ENCODE results near the gene LDLRAD2.
"Not testable (repeated sequence)": the region's sequence is repeated elsewhere in the genome, so short reads cannot be mapped to it uniquely, and the experiment has no call there.

Gene LDLRAD2

GRCh38 chr1:21824926-21825325, 12.9 kb downstream of the LDLRAD2 start:
- no peak for DNase-seq

DNA sequence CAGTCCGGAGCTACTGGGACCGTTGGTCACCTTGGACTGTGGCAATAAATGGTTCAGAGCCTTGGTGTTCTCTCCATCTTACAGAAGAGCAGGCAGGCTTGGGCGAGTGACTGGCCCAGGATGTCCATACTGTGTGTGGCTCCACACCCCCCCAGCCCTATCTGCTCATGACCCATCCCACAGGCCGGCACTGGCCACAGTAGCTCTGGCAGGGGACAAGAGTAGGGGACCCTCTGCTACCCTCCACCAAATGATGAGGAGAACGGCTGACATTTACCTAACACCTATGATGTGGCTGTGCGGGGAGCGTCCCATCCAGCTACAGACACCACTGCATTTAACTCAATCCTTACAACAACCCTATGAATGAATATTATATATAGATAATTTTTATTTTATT, 13.3 kb downstream of the LDLRAD2 start:
- DNase-seq, result no peak

- not testable (repeated sequence) for DNase-seq
Measured at GRCh38 chr1:21826694-21827093, 14.6 kb downstream of the LDLRAD2 start.

GRCh38 chr1:21827141-21827679, 15.1 kb downstream of the LDLRAD2 start:
- DNase-seq, result no peak

DNA sequence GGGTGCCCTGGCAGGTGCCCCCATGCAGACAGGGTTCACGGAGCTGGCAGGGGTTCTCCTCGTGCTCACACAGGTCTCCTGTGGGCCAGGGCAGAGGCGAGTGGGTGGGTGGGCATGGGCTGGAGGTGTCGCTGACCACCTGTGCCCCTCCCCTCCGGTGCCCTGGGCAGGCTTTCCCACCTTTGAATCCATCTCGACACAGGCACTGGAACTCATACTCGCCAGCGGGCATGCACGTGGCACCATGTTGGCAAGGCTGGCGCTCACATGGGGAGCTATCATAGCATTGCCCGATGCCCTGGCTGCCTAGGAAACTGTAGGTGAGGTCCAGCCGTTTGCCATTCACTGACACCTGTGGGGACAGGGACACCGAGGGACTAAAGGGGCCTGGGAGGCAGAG, 16.0 kb downstream of the LDLRAD2 start:
- DNase-seq, result no peak

DNA sequence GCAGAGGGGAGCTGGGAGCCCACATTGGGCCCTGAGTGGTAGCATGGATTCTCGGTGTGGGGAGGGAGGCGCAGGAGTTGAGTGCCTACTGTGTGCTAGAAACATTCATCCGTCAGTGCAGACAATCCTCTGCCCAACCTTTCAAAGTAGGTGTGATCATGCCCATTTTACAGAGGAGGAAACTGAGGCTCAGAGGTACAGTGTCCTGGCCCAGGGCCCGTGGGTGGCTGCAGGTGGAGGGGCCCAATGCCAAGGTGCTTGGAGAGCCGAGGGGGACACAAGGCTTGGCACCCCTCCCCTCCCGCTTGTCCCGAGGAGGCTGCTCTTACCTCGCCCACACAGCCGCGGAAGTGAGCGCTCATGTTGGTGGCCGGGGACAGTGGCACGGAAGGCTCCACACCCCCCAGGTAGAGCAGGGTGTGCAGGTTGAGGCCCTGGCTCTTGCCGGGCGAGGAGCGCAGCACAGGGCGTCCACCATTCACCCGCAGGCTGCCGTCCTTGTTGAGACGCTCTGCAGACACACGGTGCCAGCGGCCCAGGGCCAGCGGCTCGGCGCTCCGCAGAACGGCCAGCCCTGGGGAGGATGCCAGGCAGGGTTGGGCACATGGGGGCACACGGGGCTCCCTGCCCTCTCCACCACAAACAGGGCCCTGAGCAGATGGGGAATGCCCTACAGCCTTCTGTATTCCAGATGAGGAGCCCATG, 16.6 kb downstream of the LDLRAD2 start:
- no peak for DNase-seq

DNA sequence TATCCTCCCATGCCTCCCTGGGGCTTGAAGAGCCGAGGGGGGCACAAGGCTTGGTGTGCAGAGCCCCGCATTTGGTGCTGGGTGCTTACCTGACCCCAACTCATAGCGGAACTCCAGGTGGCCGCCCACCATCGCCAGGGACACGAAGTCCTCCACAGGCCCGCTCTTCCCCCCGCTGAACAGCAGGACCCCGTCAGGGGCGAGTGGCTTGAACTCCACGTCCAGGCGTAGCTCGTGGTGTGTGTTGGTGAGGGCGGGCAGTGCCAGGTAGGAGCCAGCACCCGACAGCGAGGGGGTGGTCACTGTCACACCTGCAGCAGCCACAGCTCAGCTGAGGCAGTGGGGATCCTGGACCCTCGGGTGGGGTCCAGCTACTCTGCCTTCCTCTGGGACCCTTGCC, 17.2 kb downstream of the LDLRAD2 start:
- DNase-seq, result no peak

DNA sequence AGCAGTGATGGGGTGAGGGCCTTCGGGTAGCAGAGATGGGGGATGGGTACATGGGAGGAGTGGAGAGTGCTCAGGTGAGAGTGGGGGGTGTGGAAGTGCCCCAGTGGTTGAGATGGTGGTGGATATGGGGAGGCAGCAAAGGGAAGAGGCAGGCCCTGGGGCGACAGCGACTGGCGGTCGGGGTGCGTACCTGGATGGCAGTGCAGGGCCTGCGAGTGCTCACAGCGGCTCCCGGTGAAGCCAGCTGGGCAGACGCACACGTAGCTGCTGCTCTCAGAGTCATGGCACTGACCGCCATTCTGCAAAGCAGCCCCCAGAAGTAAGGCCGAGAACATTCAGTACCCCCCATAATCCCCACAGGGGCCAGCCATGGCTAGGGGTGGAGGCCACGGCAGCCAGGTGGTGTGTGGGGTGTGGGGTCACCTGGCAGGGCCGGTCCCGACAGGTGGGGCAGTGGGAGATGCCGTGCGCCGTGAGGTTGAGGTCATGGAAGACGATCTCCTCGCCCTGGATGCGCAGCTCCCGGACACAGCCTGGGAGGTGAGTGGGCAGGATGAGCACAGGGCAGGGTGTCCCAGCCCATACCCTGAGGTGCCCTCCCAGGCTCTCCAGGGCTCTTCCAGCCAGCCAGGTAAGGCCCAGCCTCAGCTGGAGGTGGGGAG, 18.9 kb downstream of the LDLRAD2 start:
- no peak for DNase-seq

- no peak for DNase-seq
Measured at GRCh38 chr1:21831454-21831970, 19.4 kb downstream of the LDLRAD2 start.

- no peak for DNase-seq
Measured at GRCh38 chr1:21833392-21833976, 21.4 kb downstream of the LDLRAD2 start.

DNA sequence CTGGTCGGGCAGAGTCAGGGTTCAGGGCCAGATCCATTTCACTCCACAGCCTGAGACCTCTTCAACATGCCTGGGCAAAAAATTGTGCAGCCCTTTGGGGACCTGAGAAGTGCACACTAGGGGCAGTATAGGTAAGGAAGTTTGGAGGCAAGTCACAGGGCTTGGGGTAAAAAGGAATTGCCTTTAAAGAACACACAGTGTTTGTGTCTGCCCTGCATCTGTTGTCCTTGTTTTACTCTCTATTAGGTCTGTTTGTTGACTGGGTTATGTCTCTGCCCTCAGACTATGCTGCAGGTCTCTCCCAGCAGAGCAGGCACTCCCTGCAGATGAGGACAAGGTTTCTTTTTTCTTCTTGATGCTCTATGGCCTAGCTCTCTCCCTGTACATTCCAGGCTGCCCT, 22.0 kb downstream of the LDLRAD2 start:
- DNase-seq, result no peak

GRCh38 chr1:21834666-21835065, 22.6 kb downstream of the LDLRAD2 start:
- DNase-seq, result no peak

DNA sequence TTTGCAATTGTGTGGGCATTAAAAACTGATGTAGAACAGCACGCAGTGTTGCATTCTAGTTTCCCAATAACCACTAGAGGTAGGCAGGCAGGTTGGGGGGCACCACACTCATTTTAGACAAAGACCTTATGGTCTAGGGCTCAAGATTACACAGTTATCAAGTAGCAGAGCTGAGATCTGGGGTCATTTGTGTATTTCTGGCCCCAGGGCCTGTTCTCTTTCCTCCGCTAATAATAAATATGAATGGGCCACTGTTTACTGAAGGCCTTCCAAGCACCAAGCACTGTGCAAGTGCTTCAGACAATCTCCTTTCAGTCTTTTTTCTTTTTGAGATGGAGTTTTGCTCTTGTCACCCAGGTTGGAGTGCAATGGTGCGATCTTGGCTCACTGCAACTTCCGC, 23.9 kb downstream of the LDLRAD2 start:
- no peak for DNase-seq

GRCh38 chr1:21836729-21837128, 24.7 kb downstream of the LDLRAD2 start:
- no peak for DNase-seq

GRCh38 chr1:21837476-21837875, 25.4 kb downstream of the LDLRAD2 start:
- no peak for DNase-seq

- no peak for DNase-seq
Measured at GRCh38 chr1:21838359-21839157, 26.5 kb downstream of the LDLRAD2 start.

DNA sequence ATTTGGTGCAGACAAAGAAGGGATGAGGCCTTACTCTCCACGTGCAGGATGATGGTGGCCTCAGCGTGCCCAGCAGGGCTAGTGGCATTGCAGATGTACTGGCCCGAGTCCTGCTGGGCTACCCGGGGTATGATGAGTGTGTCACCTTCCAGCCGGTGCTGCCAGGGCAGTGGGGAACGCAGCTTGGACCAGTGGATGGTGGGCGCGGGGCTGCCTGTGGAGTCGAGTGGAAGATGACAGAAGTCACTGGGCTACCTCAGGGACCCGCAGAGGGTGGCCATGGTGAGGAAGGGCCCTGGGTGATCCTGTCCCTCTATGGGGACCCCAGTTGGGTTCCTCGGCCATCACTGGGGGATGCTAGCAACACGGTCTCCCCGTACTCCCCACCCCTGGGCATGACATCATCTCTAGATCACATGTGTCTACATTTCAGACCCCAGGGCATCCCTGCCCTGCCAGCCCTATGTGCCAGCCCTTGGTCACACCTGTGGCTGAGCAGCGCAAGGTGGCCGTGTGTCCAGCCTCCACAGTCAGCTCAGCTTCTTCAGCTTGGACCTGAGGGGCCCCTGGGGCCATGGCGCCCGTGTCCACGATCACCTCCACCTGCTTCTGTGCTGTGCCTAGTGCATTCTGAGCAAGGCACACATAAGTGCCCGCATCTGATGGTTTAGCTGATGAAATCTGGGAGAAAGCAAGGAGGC, 27.4 kb downstream of the LDLRAD2 start:
- no peak for DNase-seq

GRCh38 chr1:21840981-21841380, 28.9 kb downstream of the LDLRAD2 start:
- DNase-seq, result no peak

DNA sequence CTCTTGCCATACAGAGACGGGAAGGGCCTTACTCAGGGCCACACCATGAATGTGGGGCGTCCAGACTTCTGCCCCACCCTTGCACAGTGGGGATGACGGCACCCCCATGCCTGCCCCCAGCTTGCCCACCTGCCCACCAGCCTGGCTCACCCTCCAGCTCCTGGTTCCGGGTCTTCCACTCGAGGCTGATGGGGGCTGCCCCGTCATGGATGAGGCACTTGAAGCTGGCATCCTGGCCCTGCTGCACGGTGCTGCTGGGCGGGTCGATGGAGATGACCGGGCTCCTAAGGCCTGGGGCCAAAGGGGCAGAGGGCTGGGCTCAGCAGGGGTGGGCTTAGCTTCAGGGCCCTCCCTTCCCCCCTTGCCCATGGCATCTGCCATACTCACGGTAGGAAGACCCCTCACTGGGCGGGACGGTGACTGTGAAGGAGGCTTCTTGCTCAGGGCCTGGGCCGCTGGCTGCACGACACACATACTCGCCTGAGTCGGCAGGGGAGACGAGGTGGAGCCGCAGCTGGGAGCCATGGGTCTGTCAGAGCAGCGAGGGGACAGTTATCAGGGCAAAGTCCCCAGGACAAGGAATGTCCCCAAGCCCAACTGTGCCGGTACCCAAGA, 29.9 kb downstream of the LDLRAD2 start:
- no peak for DNase-seq

GRCh38 chr1:21842606-21843162, 30.6 kb downstream of the LDLRAD2 start:
- no peak for DNase-seq

DNA sequence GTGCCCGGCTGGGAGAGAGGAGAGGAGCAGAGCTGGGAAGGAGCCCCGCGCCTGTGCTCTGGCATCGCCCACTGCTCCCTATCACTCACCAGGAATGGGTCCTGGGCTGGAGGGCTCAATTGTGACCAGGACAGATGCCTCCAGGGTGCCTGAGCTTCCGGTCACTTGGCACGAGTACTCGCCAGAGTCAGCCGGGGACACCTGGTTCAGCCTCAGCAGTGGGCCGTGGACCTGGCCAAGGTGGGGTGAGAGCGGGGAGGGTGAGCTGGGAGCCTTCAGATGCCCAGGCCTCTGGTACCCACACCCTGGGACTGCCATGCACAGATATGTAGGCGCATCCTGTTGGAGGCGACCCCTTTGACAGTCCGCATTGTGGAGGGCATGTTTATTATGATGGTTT, 31.1 kb downstream of the LDLRAD2 start:
- no peak for DNase-seq

DNA sequence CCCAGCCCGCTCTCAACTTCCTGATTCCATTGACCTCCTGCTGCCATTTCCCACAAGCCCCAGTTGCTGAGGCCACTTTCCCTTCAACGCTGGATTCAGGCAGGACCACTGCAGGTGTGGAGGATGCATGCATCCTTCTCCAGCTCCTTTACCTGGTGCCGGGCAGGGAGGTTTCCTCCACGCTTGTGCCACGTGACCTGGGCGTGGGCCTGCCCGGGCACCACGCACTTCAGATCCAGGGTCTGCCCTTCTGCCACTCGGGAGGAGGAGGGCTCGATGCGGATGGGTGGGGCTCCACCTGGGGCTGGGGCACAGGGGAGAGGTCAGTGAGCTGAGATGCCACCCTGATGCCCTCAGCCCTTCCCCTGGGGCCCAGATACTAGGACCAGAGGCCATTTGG, 31.9 kb downstream of the LDLRAD2 start:
- DNase-seq, result no peak
